NCI-H146 (cell line): ENCODE results near the gene PSTPIP1.

ENCODE experiments used
- DNase-seq: peaks from one replicate; lab custom pipeline; 2025; lab: John Stamatoyannopoulos, UW

Gene PSTPIP1

DNA sequence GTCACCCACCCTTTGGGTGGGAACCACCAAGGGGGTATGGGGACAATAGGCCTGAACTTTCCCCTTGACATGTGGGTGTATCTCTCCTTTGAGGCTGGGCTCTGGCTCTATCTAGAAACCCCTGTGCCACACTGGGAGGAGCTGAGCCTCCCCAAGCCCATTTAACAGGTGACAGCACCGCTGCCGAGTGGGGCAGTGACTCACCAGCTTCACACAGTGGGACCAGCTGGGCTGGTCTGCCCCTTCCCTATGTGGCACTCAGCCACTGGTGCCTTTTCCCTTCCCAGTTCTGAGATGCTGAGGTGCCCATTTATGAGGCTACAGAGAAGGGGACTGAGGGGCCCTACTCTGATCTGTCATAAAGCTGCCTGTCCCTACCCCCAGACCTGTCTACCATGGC is 5.1 kb downstream of the PSTPIP1 start:
- no peak for DNase-seq

DNA sequence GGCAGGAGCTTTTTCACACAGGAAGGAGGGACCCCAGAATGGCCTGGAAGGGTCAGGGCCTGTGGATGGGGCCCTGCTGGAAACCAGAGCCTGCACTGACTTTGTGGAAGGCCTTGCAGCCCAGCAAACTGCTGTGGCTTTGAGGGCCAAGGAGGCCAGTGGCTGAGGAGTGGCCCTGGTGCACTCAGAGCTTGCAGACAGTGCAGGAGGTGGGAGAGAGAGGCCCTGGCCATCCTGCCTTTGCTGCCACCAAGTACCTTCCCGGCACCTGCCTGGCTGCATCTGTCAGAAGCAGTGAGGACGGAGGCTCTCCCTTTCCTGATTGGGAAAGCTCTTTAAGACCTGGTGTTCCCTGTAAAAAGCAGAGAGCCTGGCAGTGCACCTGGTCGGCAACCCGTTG is 6.4 kb downstream of the PSTPIP1 start:
- peak; percentile 54 for DNase-seq

DNA sequence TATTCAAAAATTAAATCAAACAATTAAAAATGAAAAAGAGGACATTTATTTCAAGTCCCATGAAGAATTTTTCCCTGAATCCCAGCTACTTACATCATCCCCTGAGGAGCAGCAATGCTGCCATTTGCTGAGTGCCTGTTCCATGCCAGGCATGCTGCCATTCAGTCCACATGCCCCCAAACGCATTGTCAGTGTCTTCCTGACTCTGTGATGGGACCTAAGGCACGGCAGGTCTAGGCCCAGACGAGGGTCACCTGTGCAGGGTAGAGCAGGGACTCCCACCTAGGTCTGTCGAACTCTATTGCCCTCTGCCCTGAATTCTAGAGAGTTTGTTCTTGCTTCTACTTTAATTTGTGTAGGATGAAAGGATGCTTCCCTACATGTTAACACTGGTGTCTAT is 7.0 kb downstream of the PSTPIP1 start:
- DNase-seq = no peak

DNA sequence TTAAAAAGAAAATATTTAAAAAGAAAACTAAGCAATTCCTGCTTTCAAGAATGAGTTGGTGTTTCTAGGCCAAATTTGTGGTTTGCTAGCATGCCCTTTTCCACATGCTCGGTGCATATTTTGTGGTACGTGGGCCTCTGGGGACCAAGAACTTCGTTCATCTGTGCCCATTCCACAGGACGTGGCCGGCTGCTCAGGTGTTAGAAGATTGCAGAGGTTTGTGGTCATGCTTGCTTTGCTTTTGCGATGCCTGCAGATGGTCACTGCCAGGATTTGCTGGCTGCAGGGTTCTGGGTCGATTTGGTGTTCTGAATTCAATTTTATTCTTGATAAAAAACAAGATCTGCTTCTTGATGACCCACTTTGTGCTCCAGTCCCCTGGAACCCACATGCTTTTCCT is 7.5 kb downstream of the PSTPIP1 start:
- DNase-seq = no peak

DNA sequence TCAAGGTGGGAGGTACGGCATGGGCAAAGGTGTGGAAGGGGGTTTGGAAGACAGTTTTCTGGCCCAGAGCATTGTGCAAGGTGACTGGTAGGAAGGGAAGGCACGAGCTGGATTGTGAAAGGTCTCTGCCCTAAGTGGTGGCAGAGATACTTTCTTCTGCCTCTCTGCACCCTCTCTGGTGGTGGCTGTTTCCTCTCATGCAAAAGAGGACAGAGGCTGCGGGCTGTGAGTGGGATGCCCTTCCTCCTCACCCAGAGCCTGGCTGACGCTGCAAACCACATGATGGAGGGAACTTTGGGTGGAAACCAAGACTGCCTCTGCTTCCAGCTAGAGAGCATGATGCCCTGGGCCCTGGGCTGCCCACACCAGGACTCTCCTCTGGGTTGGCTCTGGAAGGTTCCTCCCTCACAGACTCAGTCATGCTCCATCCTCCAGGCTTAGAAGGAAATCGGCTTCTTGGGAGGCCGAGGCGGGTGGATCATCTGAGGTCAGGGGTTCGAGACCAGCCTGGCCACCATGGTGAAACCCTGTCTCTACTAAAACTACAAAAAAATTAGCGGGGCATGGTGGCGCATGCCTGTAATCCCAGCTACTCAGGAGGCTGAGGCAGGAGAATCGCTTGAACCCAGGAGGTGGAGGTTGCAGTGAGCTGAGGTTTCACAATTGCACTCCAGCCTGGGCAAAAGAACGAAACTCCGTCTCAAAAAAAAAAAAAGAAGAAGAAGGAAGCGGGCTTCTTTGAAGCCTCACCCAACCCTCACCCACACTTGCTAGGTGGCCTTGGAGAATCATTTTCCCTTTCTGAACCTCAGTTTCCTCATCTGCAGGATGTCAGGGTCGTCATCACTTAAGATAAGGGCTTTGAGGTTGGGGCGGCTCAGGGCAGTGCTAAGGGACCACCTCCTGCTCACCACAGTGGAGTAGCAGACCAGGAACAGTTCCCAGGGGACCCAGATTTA is 8.3 kb downstream of the PSTPIP1 start:
- DNase-seq = no peak

DNA sequence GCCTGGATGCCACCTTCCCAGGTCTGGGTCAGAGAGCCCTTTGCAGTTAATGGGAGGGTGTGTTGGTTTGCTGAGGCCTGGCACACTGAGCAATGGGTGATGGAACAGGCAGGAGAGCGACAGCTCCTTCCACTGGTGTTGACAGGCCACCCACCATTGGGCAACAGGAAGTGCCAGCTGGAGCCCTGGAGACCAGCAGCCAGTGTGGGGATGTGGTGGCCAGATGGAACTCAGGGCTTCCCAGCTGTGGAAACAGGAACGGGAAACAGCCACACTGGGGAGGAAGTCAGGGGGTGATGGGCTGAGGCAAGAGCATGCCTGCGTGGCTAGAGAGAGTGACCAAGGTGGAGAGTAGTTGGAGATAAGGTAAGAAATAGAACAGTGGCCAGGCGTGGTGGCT is 9.3 kb downstream of the PSTPIP1 start:
- no peak for DNase-seq

DNA sequence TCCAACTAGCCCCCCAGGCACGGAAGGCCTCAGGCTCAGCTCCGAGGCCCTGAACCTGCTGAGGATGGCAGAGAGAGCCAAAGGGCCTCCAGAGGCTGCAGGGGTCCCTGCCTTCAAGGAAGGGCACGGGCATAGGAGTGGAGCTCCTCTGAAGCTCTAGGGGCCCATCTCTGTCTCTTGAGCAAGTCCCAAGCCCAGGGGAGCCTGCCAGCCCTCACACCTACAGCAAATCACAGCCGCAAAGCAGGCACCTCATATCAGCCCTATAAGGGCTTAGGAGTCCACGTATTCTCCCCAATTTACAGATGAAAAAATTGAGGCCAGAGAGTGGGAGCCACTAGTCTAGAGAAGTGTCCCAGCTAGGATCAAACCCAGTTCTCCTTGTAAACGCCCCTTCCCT is 14.2 kb downstream of the PSTPIP1 start:
- no peak for DNase-seq

DNA sequence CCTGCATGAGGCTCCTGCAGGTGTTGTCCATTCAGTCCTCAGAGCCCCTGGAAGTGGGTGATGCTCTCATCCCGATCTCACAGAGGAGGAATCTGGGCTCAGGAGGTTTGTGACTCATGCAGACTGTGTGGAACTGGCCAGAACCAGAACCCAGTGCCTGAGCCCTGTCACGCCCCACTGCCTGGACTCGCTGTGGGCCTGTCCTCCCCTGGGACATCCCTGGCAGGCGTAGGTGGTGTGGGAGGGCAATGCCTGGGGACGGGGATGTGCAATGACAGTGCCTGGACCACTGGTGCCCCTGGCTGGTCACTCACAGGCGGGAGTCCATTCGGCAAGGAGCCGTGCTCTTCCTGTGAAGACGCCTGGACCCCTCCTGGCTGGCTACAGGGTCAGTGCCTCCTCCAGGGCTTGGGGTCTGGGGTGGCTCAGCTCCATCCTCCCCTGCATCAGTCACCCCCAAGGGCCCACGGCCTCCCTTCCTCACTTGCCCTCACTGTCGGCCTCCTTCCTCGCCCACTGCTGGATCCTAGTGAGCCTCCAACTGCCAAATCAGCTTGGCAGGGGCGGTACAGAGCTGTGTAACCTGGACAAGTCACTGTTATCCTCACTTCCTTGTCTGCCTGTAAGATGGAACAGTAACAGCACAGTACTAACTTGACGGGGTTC is 14.9 kb downstream of the PSTPIP1 start:
- DNase-seq = no peak

DNA sequence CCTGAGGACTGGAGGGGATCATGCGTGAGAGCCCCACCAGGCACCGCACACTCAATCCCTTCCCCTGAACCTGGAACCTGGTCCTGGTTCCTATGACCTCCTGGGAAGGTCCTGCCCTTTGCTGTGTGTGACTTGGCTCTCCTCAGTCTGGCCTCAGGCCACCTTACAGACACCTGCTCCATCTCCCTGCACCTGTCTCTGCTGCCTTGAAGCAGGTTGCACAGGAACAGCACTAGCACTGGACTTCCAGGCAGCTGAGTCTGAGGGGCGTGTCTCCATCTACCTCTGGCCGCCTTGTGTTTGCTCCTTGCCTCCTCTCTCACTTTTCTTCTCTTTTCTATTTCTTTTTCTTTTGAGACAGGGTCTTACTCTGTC is 15.4 kb downstream of the PSTPIP1 start:
- peak; percentile 49 for DNase-seq

DNA sequence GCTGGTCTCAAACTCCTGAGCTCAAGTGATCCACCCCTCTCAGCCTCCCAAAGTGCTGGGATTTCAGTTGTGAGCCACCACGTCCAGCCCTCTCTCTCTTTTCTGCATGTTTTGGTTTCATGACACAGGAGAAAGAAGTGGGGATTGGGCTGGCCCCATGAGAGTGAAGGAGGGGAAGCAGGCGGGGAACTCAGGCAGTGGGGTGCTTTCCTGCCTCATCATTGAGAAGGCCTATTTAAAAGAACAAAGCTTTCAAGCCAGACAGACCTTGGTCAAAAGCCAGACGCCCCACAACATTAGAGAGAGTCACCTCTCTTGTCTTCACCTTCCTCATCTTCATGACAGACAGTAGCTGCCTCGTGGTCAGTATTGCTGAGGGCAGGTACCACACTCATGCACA is 15.9 kb downstream of the PSTPIP1 start:
- DNase-seq = no peak

DNA sequence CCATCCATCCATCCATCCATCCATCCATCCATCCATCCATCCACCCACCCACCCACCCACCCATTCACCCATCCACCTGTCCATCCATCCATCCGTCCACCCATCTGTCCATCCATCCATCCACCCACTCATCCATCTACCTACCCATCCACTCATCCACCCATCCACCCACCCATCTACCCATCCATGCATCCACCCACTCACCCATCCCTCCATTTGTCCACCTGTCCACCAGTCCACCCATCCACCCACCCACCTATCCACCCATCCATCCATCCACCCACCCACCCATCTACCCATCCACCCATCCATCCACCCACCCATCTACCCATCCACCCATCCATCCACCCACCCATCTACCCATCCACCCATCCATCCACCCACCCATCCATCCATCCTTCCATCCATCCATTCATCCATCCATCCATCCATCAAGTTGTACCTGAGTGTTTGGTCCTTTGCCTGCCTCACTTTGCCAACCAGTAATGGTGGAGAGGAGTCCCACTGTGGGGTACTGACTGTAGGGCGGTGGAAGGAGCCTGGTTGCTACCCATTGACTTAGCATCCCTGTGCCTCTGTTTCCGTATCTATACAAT is 17.3 kb downstream of the PSTPIP1 start:
- no peak for DNase-seq

DNA sequence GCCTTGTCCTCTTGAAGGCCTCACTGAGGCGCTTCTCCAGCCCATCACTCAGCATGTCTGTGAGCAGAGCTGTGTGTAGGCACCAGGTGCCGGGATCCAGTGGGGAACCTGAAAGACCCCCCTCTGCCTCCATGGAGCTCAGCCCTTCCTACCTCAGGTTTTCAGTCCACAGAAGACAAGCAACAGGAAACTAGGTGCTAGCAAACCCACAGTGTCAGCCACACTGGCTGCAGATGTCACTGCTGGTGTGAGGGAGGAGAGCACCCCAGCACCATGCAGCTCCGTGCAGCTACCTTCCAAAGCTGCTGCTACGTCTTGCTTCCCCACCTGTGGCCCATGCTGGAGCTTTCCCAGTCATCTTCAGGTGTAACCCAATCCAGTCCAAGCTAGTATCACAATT is 17.9 kb downstream of the PSTPIP1 start:
- DNase-seq = no peak

DNA sequence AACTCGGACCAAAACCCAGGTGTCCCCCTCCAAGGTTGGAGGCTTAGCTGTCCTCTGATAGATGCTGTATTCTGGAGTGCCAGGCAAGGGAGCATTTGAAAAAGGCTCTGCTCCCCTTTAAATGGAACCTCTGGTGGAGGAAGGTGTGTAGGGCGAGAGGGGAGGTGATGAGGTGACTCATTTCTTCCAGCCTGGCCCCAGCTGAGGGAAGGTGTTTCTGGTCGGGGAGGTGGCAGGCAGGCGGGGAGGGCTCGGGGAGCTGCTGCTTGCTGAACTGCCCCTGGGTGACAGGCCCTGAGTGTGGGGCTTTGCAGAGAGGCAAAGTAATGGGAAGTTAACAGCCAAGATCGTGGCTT is 18.8 kb downstream of the PSTPIP1 start:
- DNase-seq = no peak

DNA sequence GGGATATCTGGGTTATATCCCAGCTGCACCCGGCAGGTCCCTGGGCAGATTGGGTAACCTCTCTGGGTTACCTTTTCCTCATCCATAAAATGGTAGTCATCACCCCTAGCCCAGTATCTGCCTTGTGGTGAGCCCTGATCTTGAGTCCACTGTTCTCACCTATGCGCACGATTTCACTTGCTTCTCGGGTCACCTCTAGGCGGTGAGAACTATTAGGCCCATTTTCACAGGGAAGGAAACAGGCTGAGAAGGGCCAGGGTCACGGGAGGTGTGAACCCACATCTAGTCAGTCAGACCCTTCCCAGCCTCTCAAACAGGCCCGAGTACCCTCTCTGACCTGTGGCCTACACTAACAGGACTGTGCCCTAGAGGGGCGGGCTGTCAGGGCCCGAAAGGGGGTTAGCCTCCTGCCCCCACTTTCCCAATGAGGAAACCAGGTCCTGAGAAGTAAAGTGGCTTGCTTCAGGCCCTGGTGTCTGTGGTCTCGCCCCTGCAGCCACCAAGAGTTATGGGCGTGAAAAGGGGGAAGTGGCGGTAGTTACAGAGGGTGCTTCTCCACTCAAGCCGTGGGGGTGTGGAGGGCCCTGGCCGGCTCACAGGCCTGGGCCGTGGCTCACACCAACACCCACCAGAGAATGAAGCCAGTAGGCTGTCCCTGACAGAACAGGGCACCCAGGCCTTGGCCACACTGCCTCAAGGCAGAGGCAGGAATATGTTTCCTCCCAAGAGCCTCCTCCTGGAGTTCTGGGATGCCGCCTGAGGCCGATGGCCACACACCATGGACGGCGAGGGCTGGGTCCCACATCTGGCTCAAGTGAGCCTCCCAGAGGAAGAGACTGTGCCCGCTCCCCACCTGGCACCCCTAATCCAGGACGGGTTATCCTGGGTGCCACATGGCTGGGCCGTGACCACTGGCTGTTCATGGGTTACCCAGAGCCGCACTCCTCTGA is 19.5 kb downstream of the PSTPIP1 start:
- no peak for DNase-seq

DNA sequence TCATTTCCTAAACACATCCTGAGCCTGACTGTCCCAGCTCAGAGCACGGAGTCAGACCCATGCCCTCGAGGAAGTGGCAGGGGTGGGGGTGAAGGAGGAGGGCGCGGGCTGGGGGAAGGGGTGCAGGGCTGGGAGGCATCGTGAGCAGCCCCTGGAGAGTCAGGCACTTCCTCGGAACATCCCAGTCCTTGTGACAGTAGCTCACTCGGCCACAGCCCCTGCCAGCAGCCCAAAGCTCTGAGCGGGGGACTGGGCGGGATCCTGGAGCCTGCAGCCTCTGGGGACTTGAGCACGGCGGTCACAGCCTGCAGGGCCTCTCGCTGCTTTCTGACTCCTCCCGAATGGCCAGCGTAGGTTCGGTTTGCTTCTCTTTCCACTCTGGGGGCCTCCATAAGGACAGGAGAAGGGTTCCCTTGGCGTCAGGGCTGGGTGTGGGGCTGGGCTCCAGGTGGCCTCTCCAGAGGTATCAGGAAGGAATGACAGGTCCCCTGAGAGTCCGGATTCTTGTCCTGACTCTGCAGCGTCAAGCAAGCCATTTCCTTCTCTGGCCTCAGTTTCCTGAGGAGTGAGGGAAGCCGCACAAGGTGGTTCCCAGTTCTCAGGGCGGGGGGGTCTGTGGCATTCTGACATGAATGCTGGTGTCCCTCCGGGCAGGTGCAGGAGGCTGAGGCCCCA is 20.9 kb downstream of the PSTPIP1 start:
- DNase-seq = no peak

DNA sequence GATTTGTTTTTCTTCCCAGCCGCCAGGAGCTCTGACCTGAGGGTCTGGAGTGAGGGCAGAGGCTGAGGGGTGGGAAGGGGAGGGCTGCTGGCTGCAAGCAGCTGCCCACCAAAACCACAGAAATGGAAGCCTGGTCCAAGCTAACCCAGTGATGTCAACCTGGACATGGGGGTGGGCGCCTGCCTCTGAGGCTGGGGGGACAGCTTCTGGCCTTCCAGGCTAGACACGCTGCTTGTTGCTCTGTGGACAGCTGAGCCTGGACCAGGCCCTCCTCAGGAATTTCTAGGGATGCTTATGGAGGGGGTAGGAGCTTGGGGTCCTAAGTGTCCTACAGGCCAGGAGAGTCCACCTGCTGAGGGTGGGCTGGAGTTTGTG is 21.4 kb downstream of the PSTPIP1 start:
- DNase-seq = no peak

DNA sequence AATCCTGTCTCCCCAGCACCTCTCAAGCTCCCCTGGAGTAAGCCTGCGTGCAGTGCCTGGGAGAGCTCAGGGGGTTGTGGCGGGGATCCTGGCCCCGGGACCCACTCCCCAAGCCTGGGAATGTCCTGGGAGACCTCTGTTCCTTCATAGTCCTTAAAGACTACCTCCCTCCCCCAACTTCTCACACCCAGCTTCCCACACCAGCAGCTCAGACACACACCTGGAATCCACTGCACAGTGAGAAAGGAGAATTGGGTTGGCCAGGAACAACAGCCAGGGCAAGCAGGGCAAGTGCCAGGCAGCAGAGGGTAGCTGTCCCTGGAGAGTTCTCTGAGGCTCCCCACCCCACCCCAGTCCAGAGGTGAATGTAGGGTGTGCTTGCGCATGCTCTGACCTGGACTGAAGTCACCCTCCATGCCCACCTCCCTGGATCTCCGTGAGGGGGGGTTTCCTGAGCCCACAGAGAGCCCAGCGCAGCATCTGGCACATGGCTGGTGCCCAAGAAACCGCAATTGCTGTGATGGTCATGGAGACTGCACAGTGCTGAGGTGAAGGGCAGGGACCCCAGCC is 22.2 kb downstream of the PSTPIP1 start:
- DNase-seq = no peak

DNA sequence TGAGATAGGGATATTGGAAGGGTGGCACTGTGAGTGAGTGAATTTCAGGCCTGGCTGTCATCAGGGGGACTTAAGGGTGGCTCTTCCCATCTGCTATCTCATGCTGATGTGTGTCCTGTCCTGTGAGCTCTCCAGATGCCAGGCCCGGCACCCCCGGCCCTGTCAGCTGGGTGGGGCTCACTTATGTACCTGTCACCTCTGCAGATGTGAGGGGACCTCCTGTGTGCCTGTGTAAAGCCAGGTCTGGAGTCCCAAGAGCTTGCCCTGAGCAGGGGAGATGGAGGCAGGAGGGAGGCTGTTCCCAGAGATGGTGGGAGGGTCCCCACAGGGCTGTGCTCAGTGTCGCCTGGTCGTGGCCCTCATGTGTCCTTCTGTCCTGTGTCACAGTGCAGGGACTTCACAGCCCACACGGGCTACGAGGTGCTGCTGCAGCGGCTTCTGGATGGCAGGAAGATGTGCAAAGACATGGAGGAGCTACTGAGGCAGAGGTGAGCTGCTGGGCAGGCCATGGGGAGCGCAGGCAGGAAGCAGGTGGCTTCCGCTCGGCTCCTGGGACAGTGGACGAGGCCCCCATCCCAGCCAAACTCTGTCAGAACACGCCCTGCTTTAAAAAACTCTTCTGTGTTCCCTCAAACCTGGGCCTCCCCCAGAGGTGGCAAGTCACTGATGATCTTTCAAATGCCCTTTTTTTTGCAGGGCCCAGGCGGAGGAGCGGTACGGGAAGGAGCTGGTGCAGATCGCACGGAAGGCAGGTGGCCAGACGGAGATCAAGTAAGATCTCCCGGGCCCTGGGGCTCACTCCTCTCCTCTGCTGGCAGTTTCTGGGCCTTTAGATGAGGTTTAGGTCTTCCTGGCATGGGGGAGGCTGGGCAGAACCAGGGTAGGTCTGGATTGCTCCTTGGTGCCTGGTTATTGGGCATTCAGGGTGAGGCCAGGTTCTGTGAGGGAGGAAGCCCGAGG is 23.1 kb downstream of the PSTPIP1 start:
- no peak for DNase-seq

DNA sequence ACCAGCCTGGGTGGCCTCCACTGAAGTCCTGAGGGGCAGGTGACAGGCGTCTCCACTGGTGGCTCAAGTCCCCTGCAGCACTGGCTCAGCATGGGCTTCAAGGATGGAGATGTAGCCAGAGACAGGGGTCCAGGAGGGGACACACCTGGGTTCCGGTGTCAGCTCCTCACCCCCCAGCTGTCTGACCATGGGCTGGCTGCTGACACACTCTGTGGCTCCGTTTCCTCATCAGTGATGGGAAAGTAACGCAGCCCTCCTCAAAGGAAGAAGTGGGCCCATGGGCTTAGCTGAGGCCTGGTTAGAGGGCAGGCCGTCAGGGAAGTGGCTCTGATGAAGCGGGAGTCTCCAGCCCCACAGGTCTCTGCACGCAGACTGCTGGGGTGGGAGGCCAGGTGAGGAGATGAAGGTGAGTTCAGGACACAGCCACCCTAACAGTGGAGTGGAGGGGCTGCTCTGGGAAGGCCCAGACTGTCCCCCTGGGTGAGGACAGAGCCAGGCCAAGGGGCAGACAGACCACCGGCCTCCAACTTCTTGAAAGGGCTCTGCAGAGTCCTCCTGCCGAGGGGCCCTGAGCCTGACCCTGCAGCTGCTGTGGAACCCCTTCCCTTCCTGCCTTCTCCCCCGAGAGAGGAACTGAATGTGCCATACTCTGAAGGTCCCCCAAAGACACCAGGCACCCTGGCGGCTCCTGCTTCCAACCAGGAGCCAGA is 24.0 kb downstream of the PSTPIP1 start:
- no peak for DNase-seq
